ENCODE data around the gene COLQ. TPM values are rescaled to one million over a fixed set of nuclear protein-coding genes. Genes with fewer than 3 reads are reported as not detected.
"Not testable (repeated sequence)": the region's sequence is repeated elsewhere in the genome, so short reads cannot be mapped to it uniquely, and the experiment has no call there.

COLQ gene
- total RNA-seq, 1 donor from 2014 or later = 0.99 TPM

DNA sequence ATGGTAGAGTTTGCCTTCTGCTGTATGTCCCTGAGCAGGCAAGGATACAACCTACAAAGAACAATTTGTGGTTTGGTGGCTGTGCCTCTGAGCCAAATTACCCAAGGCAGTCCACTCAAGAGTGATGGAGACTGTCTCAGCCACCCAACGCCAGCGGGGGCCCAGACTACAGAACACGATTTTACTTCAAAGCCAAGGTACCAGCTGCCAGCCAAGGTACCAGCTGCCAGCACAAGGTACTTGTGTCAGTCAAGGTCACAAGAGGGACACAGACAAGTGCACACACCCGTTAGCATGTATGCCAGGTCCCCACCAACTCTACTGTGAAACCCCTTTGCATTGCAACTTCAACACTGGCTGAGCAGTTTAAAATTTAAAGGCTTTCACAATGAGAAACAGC is 23.5 kb downstream of the COLQ start:
- peak; percentile 40 for DNase-seq
- intact Hi-C loops (cut with micrococcal nuclease) = no loop called here
- peak; percentile 25 for ATAC-seq

- peak; percentile 77 for ATAC-seq
- no peak for DNase-seq
- intact Hi-C loops (cut with micrococcal nuclease) = no loop called here
These were observed 25.2 kb downstream of the COLQ start for GRCh38 chr3:15496341-15496664.

DNA sequence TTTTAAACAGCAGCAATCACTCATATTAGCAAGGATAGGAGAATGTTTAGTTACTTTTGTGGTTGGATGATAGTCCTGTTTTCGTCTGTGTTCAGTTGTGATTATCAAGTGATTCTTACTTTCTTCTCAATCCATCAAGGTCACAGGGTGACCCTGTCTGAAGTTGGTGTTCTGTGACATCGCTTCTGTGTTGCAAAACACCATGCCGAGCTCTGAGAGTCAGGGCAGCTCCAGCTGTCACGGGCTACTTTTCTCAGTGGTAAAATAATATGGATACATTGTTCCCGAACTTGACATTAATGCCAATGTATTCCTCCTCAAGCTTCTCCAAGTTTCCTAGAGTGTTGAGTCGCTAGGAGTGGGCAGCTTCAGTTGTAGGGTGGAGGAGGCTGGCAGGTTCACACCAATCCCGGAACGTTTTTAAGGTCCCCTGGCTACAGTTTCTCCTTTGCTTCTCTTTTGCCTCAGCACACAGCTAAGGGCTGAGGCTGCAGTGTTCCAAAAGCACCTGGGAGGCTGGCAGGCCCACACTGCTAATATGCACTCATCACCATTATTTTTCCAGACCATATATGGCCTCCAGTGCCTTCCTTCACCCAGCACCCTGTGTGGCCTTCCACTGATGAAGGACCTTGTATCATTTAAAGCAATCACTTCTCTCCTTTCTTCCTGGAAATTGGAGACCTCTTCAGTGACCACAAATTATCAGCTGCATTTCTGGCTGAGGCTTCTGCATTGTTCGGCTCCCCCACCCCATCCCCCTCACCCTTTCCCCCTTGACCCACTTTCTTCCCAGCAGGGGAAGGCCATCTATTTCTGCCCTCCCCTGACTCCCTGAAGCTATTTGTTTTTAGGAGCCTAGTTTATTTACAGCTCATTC is 25.8 kb downstream of the COLQ start:
- intact Hi-C loops (cut with micrococcal nuclease) = no loop called here

GRCh38 chr3:15493436-15493835 is 28.1 kb downstream of the COLQ start:
- DNase-seq = no peak
- intact Hi-C loops (cut with micrococcal nuclease) = no loop called here
- ATAC-seq = no peak

More for the DNA sequence above, 25.8 kb downstream of the COLQ start:
- ATAC-seq (peak; percentile 78), DNase-seq (no peak)

DNA sequence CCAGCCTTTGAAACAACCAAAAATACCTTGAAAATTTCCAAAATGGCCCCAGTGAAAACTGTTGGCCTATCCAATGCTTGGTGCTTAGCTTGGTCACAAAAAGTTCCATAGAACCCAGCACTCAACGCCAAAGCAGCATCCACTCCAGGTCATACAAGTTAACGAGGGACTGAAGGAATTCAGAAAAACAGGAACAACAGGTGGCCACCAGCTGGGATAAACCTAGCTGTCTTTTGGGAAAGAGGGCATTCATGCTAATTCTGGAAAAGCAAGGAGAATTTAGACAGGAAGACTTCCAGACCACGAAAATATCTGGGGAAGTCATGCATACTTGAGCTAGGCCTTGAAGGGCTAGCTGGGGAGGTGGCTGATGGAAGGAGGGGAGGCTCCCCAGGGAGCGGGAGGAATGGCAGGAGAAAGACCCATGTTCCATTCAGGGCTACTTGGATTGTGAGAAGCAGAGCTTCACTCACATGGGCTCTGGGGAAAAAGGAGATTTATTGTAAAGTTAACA is 28.6 kb downstream of the COLQ start:
- no peak for DNase-seq

DNA sequence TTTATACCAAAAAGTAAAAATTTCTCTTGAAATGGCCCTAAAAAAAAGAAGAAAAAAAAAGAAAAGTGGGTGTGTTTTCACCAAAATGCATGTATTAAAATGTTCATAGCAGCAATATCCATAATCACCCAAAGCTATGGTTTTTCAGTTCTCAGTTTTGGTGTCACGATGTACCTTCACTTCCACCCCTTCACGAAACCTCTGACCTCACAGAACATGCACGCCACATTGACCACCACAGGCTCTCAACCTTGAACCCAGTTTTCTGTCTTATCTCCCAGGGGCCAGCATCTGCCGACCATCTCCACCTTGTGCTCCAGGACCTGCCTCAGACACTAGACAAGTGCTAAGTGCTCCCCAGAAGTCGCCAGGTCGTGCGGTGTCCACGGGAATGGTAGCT is 30.4 kb downstream of the COLQ start:
- no peak for ATAC-seq
- DNase-seq = no peak
- intact Hi-C loops (cut with micrococcal nuclease) = no loop called here

More for the DNA sequence above, 28.6 kb downstream of the COLQ start:
- ATAC-seq = no peak
- intact Hi-C loops (cut with micrococcal nuclease) = no loop called here

- intact Hi-C loops (cut with micrococcal nuclease) = no loop called here
- DNase-seq = no peak
- ATAC-seq = no peak
These were observed 31.3 kb downstream of the COLQ start for GRCh38 chr3:15490158-15490557.

GRCh38 chr3:15488002-15488401 is 33.5 kb downstream of the COLQ start:
- ATAC-seq = no peak
- intact Hi-C loops (cut with micrococcal nuclease) = no loop called here

DNA sequence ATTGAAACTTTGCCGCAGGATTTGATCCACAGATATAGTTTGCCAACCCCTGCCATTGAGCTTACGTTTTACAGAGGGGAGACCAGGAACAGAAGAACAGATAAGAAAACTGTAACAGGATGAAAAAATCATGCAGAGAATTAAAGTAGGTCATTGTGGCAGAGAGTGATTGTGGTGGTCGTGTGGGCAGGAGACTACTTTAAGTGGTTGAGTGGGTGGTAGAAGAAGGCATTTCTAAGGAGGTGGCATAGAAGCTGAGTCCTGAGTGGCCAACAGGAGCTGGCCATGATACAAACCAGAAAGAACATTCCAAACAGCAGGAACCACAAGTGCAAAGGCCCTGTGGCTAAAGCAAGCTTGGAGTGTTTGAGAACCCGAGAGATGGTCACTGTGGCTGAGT is 34.5 kb downstream of the COLQ start:
- no peak for ATAC-seq
- no peak for DNase-seq
- intact Hi-C loops (cut with micrococcal nuclease) = no loop called here

More at GRCh38 chr3:15488002-15488401, 33.5 kb downstream of the COLQ start:
- no peak for DNase-seq

- intact Hi-C loops (cut with micrococcal nuclease) = no loop called here
- no peak for DNase-seq
- ATAC-seq = no peak
These were observed 35.5 kb downstream of the COLQ start for GRCh38 chr3:15486020-15486419.

- ATAC-seq; DNase-seq; intact Hi-C loops (cut with micrococcal nuclease): not testable (repeated sequence)
These were observed 37.0 kb downstream of the COLQ start for GRCh38 chr3:15484551-15484950.

DNA sequence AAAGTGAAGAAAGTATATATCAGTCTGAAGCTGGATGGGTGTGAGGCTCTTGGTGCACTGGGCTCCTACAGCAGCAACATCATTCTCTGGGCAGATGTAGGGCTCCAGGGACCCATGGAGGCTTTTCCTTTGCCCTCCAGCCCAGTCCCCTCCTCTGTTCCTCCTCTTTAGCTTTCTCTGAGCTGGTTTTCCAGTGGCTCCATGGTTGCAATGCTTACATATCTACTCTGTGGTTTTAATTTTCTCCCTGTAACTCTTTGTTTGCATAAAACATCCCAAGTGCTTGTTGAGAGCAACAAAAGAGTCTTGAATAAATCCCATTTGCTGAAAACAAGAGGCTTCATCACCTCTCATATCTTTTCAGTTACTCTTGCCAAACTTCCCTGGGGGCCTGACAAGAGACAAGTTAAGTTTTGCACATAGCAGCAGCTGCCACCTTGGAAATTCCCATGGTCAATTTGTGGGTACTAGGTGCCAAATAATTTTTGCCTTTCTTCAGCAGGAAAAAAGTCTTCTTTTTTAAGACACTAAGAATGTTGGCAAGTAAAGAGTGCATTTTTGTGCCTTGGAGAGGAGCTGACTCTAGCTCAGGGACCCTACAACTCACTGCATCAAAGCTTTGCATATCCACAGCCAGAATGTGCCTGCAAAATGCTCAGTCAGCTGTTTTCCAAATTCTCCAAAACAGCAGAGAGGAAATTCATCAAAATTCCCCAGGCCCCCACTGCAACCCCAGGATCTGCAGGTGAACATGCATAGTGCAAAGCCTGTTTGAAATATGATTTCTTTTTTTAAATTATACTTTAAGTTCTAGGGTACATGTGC is 41.9 kb downstream of the COLQ start:
- intact Hi-C loops (cut with micrococcal nuclease) = no loop called here
- ATAC-seq (no peak), DNase-seq (no peak)

- ATAC-seq = no peak
- DNase-seq = no peak
- intact Hi-C loops (cut with micrococcal nuclease) = no loop called here
These were observed 42.9 kb downstream of the COLQ start for GRCh38 chr3:15478640-15478979.

DNA sequence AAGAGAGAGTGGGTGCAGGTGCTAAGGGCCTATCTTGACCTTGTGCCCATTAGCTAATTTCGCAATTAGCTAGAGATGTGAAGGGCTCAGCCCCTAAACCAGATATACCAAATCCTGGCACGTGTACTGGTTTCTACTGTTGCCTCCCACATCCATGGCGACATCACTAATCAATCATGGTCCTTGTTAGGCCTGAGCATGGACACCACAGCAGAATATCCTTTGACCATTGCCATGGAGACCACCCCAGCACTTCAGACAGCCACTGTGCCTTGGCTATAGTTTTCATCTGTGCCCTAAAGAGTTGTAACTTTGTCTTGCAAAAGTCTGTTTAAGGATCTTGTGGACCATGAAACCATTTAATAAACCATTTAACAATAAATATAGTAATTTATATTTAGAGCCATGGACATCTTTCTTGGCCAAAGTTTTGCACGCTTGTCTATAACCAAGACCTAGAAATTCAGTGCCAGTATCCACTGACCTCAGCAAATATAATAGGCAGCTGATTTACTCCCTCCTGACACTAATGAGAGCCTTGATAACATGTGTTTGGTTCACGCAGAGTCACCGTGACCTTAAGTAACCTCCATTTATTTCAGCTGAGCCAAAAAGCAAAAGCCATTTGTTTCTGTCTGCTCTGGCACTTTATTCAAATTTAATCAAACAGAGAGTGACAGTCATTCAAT is 43.4 kb downstream of the COLQ start:
- intact Hi-C loops (cut with micrococcal nuclease) = no loop called here
- DNase-seq (no peak), ATAC-seq (peak; percentile 90)

- no peak for DNase-seq
- peak; percentile 49 for ATAC-seq
- intact Hi-C loops (cut with micrococcal nuclease) = no loop called here
These were observed 45.1 kb downstream of the COLQ start for GRCh38 chr3:15476378-15476777.

GRCh38 chr3:15475161-15475560 is 46.3 kb downstream of the COLQ start:
- DNase-seq (no peak), ATAC-seq (no peak)

GRCh38 chr3:15471861-15472260 is 49.6 kb downstream of the COLQ start:
- intact Hi-C loops (cut with micrococcal nuclease) = no loop called here
- no peak for ATAC-seq

More at GRCh38 chr3:15475161-15475560, 46.3 kb downstream of the COLQ start:
- intact Hi-C loops (cut with micrococcal nuclease) = no loop called here

DNA sequence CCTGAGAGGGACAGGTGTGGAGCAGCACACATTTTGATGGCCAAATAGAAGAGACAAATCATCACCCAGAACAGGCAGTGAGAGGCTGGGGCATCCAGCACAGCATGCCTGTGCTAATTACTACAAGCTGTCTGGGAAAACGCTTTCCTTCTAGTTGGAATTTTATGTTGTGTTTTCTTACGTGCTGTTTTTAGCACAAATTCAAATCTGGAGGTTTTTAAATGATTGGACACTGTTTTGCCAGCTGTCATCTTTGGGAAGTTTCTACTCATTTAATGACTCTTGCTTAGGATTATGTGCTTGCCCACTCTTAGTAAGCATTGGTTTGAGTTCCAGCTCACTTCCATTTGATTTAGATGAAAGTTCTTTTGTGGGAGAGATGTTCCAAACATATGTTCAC is 50.7 kb downstream of the COLQ start:
- intact Hi-C loops (cut with micrococcal nuclease) = no loop called here
- DNase-seq (no peak), ATAC-seq (no peak)

More at GRCh38 chr3:15471861-15472260, 49.6 kb downstream of the COLQ start:
- DNase-seq = no peak

DNA sequence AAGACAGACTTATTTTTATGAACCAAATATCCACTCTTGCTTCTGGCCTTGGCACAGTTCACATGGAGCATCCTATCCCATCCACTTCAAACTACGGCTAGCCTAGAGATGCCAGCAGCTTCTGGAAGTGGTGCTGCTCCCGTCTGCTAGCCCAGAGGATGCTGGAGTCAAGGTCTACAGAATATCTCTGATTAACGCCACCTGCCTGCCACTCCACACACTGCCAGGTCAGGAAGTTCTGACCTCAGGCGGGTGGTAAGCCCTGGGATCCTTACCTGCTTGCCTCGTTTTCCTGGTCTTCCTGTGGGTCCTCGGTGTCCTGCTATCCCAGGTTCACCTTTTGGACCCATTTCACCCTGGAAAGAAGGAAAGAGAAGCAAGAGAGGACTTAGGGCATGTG is 51.2 kb downstream of the COLQ start:
- DNase-seq = no peak
- ATAC-seq = no peak
- intact Hi-C loops (cut with micrococcal nuclease) = no loop called here

Data from left ventricle myocardium superior (tissue), 1 donor.